ENCODE measurements around the gene KIF23.
"Not testable (repeated sequence)": the region's sequence is repeated elsewhere in the genome, so short reads cannot be mapped to it uniquely, and the experiment has no call there.

Gene KIF23

DNA sequence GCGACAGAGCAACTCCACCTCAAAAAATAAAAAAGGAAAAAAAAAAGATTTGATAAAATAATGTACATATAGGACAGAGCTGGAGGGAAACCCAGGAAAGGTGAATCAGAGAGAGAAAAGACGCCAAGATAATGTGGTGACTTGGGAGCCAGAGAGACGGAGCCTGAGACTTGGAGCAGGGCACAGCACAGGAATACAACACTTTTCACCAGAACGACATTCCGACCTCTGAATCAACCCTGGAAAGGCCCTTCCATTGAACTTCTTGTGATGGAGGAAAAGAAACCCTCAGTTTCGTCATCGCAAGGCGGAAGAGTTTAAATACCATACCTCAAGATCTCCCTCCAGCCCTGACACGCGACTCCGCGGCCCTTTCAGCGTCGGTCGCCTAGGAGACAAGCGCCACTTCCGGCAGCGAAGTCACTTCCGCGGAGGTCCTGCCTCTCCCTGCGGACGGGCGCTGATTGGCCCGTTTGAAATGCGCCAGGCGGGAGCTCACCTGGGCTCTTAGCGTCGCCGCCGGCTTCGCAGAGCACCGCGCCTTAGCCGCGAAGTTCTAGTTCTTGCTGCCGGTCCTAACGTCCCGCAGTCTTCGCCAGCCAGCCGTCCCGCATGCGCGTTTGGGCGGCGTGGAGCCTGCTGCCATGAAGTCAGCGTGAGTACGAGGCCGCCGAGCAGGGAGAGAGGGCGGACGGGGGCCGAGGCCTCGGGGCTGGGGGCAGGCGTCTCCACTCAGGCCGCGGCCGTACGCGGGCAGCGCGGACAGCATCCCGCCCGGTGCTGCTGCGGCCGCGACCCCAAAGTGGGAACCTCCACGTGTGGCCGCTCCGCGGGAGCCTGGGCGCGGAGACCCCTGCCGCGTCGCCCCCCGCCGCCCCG lies at the start of gene KIF23:
Gene KIF23, plus strand, starts transcription at position 528 of the 879 bp plus-strand sequence. Its CDS starts 117 bp downstream, at position 645.
- peak; percentile 84 for DNase-seq (ENCODE audit: low read depth in 2 of 2, low spot score in 1 of 2)

DNA sequence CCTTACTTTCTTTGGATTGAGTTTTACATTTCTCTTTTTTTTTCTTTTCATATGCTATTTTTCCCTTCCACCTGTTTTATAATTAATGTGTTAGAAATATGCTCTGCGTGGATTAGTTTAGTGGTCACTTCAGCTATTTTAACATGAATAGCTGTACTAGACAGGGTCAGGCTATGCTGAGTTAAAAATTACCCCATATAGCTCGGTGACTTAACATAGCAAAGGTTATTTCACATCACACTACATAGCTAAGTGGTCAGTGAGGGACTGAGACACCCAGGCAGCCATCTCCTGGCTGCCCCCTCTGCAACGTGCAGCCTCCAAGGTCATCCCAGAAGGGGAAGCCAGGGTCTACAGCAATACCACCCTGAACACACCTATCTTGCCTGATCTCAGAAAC lies 46.9 kb upstream of the KIF23 start:
- DNase-seq (ENCODE audit: low read depth in 2 of 2, low spot score in 1 of 2): no peak

DNA sequence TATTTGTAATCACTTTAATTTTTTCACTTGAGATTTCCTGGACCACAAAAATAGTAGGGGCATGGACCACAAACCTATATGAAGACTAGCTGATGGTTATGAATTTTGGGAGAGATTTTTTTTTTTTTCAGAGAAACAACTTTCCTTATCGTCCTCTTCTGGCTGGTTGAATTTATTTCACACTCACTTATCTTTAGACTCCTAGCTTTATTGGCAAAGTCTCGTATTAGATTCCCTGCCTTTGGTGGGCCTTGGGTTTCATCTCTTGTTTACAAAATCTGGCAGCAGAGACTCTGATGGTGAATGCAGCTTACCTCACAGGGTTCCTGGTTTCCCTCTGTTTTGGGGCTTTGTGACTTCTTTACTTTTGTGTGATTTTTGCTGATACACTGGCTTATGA lies 44.5 kb upstream of the KIF23 start:
- DNase-seq (ENCODE audit: low read depth in 2 of 2, low spot score in 1 of 2): no peak

DNA sequence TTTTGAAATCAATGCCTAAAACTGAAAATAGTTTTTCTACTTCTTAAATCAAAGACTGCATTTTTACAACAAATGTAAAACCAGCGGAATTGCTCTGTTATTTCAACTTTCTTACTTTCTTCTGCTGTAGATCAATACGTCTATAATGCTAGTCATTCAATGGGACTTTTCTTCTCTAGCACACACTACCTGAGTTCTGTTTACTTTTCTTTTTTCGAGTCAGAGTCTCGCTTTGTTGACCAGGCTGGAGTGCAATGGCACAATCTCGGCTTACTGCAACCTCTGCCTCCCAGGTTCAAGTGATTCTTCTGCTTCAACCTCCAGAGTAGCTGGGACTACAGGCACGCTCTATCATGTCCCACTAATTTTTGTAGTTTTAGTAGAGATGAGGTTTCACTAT lies 40.7 kb upstream of the KIF23 start:
- no peak for DNase-seq (ENCODE audit: low read depth in 2 of 2, low spot score in 1 of 2)

DNA sequence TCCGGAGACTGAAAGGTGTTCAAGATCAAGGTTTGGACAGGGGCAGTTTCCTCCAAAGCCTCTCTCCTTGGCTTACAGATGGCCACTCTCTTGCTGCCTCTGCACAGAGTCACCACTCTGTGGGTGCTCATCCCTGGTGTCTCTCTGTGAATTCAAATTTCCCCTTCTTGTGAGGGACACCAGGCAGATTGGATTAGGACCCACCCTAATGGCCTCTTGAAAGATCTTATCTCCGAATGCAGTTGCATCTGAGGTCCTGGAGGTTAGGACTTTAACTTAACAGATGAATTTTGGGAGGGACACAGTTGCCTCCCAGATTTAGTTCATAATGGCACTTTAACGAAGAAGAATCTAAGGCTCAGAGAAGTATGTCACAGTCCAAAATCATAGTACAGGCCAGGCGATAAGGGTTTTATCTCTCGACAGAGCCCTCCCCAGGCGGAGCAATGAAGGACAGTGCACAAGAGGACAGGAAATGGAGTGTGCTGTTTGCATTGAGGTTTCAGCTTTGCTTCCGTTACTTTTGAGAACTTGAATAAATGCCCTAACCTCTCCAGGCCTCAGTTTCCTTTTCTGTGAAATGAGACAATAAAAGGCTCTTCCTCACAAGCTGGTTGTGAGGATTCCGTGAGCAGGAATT lies 38.9 kb upstream of the KIF23 start:
- DNase-seq (ENCODE audit: low read depth in 2 of 2, low spot score in 1 of 2): no peak

DNA sequence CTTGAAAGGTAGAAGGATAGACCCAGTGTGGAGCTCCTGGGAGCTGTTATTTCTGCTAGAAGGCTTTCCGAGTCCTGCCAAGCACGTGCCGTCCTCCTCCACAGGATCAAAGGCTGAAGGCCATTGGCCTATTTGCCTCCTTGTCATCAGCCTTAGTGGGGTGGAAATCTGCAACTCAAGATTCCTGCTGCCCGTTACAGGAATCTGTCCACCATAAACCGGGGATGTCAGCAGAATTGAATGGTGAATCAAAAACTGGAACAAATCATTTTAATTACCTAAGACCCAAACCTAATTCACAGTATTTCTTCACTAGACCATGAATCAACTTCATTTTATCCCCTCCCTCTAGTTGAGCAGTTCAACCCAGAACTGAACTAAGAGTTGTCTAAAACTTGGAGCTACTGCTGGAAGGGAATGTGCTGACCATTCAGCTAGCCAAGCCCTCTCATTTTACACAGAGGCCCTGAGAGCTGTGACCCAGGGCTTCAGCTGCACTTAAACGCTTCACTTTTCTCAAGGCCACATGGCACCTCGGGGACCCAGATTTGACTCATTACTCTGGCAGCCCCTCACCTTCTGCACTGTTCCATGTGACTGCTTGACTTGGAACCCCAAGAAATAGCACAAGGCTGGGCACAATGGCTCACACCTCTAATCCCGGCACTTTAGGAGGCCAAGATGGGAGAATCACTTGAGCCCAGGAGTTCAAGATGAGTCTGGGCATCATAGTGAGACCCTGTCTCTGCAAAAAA lies 36.8 kb upstream of the KIF23 start:
- no peak for DNase-seq (ENCODE audit: low read depth in 2 of 2, low spot score in 1 of 2)

DNA sequence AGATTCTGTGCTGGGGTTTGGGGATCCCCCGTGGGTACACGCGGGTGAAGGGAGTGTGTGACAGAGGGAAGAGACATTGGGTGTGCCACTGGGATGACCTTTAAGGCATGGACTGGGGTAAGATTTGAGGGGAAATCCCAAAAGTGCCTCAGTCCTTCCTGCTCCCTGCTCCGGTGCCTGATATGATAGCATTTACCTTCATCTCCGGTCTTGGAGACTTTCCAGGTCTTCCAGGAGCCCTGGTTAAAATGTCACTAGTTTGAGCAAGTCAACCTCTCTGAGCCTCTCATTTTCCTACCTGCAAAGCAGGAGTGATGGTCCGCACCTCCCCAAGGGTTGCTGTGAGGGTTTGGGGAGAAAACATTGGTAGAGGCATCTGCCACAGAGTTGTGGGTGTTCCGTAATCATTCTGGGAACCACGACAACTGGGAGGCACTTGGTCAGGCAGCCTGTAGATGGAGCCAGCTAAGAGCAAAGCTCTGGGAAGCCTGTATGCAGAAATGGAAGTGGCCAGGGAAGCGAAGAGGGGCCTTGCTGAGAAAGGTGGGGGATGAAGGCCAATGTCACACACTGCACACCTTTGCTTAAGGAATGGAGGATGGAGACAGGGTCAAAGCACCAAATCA lies 33.9 kb upstream of the KIF23 start:
- no peak for DNase-seq (ENCODE audit: low read depth in 2 of 2, low spot score in 1 of 2)

DNA sequence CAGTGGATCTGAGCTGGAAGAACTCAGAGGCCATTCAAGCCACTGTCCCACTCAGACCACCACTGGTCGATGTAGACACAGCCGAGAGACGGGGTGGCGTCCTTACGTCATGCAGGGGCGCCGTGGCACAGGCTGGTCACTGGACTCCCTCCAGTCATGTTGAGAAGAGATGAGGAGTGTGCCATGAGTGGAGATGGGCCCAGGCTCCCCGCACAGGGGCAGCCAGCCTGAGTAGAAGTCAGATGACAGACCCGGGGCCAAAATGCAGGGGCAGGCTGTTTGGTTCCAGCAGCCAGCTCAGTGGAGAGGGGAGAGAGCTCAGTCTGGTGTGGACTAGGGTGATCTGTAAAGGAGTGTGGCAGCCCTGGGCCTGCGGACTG lies 33.4 kb upstream of the KIF23 start:
- DNase-seq (ENCODE audit: low read depth in 2 of 2, low spot score in 1 of 2): no peak

DNA sequence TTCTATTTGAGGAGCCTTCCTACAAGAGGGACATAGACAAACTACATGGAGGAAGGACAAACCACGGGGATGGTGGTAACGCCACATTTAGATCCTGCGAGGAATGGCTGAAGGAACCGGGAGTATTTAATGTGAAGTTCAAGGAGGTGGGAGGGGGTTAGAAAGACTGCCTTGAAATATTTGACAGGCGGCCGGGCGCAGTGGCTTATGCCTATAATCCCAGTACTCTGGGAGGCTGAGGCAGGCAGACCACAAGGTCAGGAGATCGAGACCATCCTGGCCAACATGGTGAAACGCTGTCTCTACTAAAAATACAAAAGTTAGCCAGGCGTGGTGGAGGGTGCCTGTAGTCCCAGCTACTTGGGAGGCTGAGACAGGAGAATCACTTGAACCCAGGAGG lies 32.0 kb upstream of the KIF23 start:
- not testable (repeated sequence) for DNase-seq (ENCODE audit: low read depth in 2 of 2, low spot score in 1 of 2)

DNA sequence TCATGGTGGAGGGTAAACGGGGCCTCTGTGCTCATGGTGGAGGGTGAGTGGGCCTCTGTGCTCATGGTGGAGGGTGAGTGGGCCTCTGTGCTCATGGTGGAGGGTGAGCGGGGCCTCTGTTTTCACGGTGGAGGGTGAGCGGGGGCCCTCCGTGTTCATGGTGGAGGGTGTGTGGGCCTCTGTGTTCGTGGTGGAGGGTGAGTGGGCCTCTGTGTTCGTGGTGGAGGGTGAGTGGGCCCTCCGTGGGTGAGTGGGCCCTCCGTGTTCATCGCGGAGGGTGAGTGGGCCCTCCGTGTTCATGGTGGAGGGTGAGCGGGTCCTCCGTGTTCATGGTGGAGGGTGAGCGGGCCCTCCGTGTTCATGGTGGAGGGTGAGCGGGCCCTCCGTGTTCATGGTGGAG lies 30.1 kb upstream of the KIF23 start:
- not testable (repeated sequence) for DNase-seq (ENCODE audit: low read depth in 2 of 2, low spot score in 1 of 2)

DNA sequence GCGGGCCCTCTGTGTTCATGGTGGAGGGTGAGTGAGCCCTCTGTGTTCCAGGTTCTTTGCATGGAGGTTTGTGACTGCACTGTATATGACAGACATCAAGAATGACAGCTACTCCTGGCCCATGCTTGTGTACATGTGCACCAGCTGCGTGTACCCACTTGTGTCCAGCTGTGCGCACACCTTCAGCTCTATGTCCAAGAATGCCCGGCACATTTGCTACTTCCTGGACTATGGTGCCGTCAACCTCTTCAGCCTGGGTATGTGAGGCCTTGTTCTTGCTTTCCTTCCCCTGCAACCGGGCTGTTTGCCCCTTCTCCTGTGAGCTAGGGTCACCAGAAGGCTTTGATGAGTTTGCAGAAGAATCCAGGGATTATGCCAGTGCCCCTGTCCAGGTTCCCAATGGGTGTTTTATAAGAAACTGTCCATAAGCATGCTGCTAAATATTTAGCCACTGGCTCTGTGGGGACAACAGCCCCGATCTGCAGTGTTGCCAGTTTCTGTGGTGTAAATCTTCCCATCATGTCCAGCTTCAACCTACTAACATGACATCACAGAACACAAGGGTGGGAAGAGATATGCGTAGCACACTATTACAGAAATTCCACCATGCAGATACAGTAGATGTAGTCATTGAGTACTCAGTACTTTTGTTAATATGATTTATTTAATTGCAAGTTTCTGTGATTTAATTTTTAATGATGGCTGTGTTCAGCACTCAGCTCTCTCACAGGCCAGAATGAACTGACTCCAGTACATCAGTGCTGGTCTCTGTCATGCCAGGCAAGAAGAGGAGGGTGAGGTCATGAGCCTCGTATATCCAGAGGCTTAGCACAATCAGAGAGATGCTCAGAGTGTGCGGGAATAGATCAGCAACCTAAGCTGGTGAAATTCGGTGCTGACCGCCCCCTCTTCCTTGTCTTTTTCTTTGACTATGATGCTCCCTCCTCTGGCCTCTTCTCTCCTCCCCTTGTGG lies 29.2 kb upstream of the KIF23 start:
- DNase-seq (ENCODE audit: low read depth in 2 of 2, low spot score in 1 of 2): no peak

DNA sequence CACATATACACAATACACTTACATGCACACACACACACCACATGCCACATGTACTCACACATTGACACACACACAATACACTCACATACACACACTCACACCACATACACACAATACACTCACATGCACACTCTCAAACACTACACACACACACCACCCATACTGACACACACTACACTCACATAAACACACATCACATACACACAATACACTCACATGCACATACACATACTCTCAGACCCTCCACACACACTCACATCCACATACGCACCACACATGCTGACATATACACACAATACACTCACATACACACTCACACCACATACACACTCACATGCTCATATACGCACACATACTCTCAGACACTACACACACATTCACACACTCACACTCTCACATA lies 28.3 kb upstream of the KIF23 start:
- DNase-seq (ENCODE audit: low read depth in 2 of 2, low spot score in 1 of 2): no peak

DNA sequence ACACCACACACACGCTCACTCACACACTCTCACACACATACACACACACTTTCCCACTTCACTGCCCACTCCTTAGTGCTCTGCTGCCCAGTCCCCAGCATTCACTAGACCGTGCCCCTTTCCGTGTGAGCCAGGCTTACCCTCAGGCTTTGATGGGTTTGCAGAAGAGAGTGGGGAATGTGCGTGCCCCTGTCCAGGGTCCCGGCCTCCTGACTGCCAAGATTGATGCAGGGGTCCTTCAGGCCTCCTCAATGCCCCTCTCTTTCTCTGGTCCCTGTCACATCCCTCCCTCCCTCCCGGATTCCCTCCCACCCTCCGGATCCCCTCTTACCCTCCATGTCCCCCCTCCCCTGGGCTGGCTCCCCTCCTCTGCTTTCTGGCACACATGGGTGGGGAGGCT lies 27.9 kb upstream of the KIF23 start:
- DNase-seq (ENCODE audit: low read depth in 2 of 2, low spot score in 1 of 2): no peak

DNA sequence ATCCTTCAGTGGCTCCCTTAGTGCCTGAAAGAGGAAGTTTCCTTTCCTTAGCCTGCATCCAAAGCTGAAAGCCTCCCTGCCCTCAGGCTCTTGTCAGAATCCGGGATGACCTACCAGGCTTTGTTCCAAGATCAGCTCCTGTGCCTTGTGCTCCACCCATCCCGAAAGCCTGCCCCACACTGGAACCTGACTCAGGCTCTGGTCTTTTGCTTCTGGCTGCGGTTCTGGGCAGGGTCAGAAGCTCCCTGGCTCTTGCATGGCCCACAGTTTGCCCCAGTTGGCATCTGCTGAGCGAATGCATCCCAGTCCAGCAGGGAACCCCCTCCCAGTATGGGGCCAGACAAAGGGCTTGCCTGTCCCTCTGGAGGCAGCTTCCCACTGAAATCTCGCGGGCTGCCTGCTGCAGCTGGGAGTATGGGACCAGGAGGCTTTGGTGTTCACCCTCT lies 25.9 kb upstream of the KIF23 start:
- no peak for DNase-seq (ENCODE audit: low read depth in 2 of 2, low spot score in 1 of 2)

DNA sequence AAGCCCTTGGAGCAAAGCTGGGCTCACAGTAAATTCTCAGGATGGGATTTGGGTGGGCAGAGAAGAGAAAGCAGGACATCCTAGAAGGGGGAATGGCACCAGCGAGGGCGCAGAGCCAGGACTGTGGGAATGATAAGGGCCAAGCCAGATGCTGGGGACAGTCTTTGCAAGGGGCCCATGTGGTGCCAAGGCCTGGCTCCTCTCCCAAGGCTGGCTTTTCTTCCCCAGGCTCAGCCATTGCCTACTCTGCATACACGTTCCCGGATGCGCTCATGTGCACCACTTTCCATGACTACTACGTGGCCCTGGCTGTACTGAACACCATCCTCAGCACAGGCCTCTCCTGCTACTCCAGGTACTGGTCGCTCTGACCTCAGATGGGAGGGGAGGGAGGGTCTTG lies 24.7 kb upstream of the KIF23 start:
- no peak for DNase-seq (ENCODE audit: low read depth in 2 of 2, low spot score in 1 of 2)

DNA sequence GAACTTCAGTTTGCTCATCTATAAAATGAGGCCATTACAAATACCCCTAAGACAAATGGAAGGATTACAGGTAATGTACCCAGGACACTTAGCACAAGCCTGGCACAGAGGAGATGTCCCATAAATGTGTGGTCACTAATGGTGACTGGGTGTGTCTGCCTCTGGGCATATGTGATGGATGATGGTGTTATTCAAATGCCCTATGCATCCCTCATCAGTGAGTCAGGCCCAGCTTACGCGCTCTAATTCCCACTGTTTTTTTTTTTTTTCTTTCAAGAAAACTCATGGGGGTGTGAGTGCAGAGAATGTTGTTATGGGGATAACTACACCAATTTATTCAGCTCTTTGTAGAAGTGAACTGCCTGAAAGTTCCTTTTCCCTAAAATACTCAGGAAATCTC lies 23.6 kb upstream of the KIF23 start:
- DNase-seq (ENCODE audit: low read depth in 2 of 2, low spot score in 1 of 2): no peak

DNA sequence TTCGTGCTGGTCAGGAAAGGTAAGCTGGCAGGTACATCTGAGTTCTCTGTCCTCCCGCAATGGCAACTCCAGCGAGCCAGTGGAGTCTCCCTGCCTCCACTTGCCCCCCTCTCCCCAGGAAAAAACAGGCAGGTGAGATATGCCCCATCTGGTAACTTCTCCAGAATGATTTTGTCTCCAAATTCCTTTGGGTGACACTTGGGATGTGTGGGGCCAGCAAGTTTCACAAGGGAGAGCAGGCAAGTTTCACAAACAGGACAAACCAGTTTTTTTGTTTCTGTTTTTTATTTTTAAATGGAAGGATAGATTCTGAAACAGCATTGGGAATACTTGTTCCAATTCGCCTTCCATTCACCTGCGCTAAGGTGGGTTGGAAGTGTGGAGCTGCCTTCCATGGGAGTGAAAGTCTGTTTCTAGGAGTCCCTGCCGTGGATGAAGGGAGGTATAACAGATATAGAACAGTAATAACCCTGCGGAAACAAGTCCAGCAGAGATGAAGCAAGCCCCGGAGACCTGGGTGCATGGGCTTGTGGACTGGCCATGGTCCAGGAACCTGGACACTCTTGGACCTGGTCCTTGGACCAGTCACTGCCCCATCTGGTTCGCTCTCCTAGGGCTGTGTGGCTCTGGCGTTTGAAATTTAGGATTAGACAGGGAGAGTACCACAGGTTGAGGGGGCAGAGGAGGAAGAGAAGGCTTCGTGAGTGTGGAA lies 22.9 kb upstream of the KIF23 start:
- no peak for DNase-seq (ENCODE audit: low read depth in 2 of 2, low spot score in 1 of 2)

DNA sequence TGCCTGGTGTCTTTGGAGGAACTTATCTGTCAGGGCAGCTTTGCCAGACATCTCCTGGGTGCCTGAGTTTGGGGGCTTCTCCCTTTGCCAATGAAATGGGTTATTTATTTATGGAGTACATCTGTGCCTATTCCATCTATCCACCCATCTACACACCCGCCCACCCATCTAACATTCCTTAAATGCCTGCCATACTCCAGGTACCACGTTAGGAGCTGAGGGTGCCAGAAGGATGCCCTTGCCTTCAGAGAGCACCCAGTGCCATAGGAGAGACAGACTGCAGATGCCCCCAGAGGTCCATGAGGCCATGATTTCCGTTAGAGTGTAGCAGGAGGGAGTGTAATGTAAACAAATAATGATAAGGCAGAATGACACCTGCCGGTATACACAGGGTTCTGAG lies 21.8 kb upstream of the KIF23 start:
- DNase-seq (ENCODE audit: low read depth in 2 of 2, low spot score in 1 of 2): no peak

DNA sequence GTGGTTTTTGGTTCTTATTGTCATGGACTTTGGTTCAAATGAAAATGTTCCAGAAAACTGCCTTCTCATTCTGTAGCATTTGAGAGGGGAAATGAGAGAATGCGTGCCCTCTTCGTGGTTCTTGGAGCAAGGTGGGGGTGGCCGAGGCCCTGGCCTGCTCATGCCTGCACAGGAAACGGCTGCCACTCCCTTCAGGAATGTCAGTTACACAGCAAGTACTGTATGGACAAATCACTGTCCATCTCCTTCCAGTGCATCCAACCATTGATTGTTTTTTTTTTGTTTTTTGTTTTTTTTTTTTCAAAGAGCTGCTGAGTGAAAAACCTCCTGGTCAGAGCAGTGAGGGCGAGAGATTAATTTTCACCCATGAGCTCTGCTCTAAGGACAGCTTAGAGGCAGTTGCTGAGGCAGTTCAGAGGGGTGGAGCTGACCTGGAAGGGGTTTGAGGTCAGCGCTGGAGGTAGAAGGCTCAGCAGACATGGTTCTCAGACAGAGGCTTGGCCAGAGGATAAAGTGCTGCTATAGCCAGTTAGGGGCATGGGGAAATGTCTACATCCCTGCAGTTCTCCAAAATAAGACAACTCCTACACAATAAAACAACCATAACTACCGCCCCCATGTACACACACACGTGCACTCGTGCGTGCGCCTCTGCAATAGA lies 20.2 kb upstream of the KIF23 start:
- DNase-seq (ENCODE audit: low read depth in 2 of 2, low spot score in 1 of 2): no peak

All from stimulated activated CD8-positive, alpha-beta memory T cell treated with anti-CD3 and anti-CD28 coated beads, Interleukin-4, amount 100 ng/mL, for 4 hours (primary cell).